Stomach (tissue), 9 donors: ENCODE results near the gene IP6K1. TPM values are rescaled to one million over a fixed set of nuclear protein-coding genes. Genes with fewer than 3 reads are reported as not detected.

Experiments used
- DNase-seq, 2 donors: peaks; one replicate each; pipeline versions ENCODE4 v3.0.0 to v3.0.0-alpha.2; 2013 to 2019
- H3K27ac ChIP-seq, 5 donors: fragments of 200-600 bp in 4 of 5; sonication (generic) in 4 of 5; one replicate each; pipeline ENCODE4 v1.5.1; 2013 to 2019; ENCODE audit warnings: mild to moderate bottlenecking in 1 of 5, moderate library complexity in 1 of 5
- H3K27me3 ChIP-seq, 3 donors: fragments of 200-600 bp; sonication (generic); one replicate each; pipeline ENCODE4 v1.5.1; 2017 to 2019; ENCODE audit warnings: mixed run types in 1 of 3
- H3K36me3 ChIP-seq, 4 donors: fragments of 200-600 bp; sonication (generic); 1 replicate in 3 of 4; 2 replicates in 1 of 4; pipeline ENCODE4 v1.5.1; 2016 to 2019
- H3K4me1 ChIP-seq, 4 donors: fragments of 200-600 bp; sonication (generic); one replicate each; pipeline ENCODE4 v1.5.1; 2016 to 2019
- H3K4me3 ChIP-seq, 4 donors: fragments of 200-600 bp; sonication (generic) in 3 of 4; one replicate each; pipeline ENCODE4 v1.5.1; 2016 to 2019; ENCODE audit warnings: mild to moderate bottlenecking in 1 of 4
- H3K9me3 ChIP-seq, 4 donors: fragments of 200-600 bp; sonication (generic); one replicate each; pipeline ENCODE4 v1.5.1; 2016 to 2019
- CTCF ChIP-seq, 7 experiments: fragments of 450-650 bp in 4 of 7; fragments of 200-600 bp in 3 of 7; sonication (generic) in 3 of 7; IDR thresholded peaks; one replicate each; pipeline ENCODE4 v1.5.1; 2016 to 2019; ENCODE audit warnings: antibody characterized with exemption in 7 of 7, control low read depth in 2 of 7, mild to moderate bottlenecking in 1 of 7
- EP300 ChIP-seq: sonication (generic); formaldehyde crosslinking; IDR thresholded peaks from one replicate; pipeline ENCODE4 v1.6.1; 2017; ENCODE audit warnings: antibody characterized with exemption
- POLR2A ChIP-seq, 4 donors: fragments of 450-650 bp; IDR thresholded peaks; one replicate each; pipeline ENCODE4 v1.6.1; 2016; ENCODE audit warnings: antibody characterized with exemption in 4 of 4, control low read depth in 2 of 4, mild to moderate bottlenecking in 1 of 4, moderate library complexity in 1 of 4
- POLR2AphosphoS5 ChIP-seq, 3 donors: sonication (generic); formaldehyde crosslinking; IDR thresholded peaks; one replicate each; pipeline ENCODE4 v1.6.1; 2016; ENCODE audit warnings: antibody characterized with exemption in 3 of 3
- WGBS, 5 donors: extraction: QIAGEN DNeasy Blood & Tissue Kit in 3 of 5; methylation state at CpG; one replicate each; pipeline versions ENCODE4 v1.1.5 to v1.1.7; 2013 to 2018; 5-methylcytosine and 5-hydroxymethylcytosine counted together
- intact Hi-C: fragments of 100-400 bp; cut with DNase I; formaldehyde crosslinking; loops from one replicate; pipeline ENCODE4 v1.15.1; 2023; ENCODE audit warnings: low total_unique reads
- polyA plus RNA-seq, 3 donors: library from polyadenylated mRNA; stranded (reverse); fragments of 200-250 nt; gene quantifications; one replicate each; pipeline ENCODE4 v1.2.3, GENCODE V29; 2013
- total RNA-seq, 5 donors: library from RNA; depleted of rRNA; stranded (reverse); fragments of >200 nt; gene quantifications; one replicate each; pipeline versions ENCODE4 v1.1.0 to v1.2.3, GENCODE V29; 2014 to 2016
- donor health status: healthy with polysubstance abuse.
- donor health status: Bipolar disorder and iron deficiency.
- donor health status: healthy.

The IP6K1 gene
- total and polyA plus RNA-seq, 8 donors, result 7.7 to 68.3 (median 21.6) TPM

GRCh38 chr3:49802719-49803464, 16.6 kb upstream of the IP6K1 start, which contains the start of gene INKA1:
Gene INKA1, plus strand, starts transcription at chr3:49803261. Its CDS starts 132 bp downstream, at chr3:49803393.
- Histone ChIP-seq H3K27ac (peak within 1 kb of the TSS; percentile 85 to 94 (median 89)), H3K36me3 (peaks cover 0 to 6% (median 0%) of the 10 kb centered on the region in 4 donors), H3K4me3 (peak within 1 kb of the TSS; percentile 83 to 89 (median 86)), H3K27me3 (no peaks in the 10 kb centered on the region), H3K9me3 (no peaks in the 10 kb centered on the region), H3K4me1 (peaks cover 40 to 71% (median 57%) of the 10 kb centered on the region in 4 donors)
- TF ChIP-seq POLR2A (IDR thresholded peaks at IDR 0.05) (no peak), CTCF (IDR thresholded peaks at IDR 0.05) (peak in 4 of 7 experiments; percentile 81 to 87 (median 84)), POLR2AphosphoS5 (IDR thresholded peaks at IDR 0.05) (peak in 1 of 3 donors; percentile 64), EP300 (no peak)
- 0 to 1% (median 0%) methylated on average over 30 to 71 of the region's 71 CpGs for WGBS, 5 donors
- intact Hi-C loops, result loop anchor here (2.0 kb wide), 1 partner anchor 36 kb away; no protein-coding TSS in a partner anchor
- DNase-seq, result peak; percentile 91 to 96

DNA sequence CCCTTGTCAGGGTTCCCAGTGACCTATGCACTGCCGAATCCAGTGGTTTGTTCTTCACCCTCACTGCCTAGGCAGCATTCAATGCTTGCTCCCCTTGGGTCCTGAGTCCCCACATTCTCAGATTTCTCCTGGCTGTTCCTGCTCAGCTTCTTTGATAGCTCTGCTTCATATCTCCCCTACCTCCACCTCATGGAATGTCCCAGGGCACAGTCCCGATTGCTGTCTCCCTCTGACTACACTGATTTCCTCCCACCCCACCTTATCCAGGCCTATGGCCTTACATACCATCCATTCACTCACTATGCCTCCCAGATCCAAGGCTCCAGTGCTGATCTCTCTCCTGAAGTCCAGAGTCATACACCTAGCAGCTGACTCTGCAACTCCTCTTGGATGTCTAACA, 14.8 kb upstream of the IP6K1 start:
- no peak overlapping the region for H3K27ac ChIP-seq
- H3K9me3 ChIP-seq, result no peaks in the 10 kb centered on the region
- TF ChIP-seq CTCF (IDR thresholded peaks at IDR 0.05), result no peak
- no peak for TF ChIP-seq POLR2AphosphoS5 (IDR thresholded peaks at IDR 0.05)
- TF ChIP-seq EP300, result no peak
- no peak for TF ChIP-seq POLR2A (IDR thresholded peaks at IDR 0.05)
- H3K4me3 ChIP-seq, result no peak overlapping the region
- no peaks in the 10 kb centered on the region for H3K27me3 ChIP-seq
- no peaks in the 10 kb centered on the region for H3K36me3 ChIP-seq
- DNase-seq, result no peak
- intact Hi-C loops, result no loop called here
- WGBS, 5 donors, result 75 to 85% (median 77%) methylated on average over 2 of the region's 2 CpGs
- H3K4me1 ChIP-seq, result peaks cover 27 to 54% (median 41%) of the 10 kb centered on the region in 4 donors

DNA sequence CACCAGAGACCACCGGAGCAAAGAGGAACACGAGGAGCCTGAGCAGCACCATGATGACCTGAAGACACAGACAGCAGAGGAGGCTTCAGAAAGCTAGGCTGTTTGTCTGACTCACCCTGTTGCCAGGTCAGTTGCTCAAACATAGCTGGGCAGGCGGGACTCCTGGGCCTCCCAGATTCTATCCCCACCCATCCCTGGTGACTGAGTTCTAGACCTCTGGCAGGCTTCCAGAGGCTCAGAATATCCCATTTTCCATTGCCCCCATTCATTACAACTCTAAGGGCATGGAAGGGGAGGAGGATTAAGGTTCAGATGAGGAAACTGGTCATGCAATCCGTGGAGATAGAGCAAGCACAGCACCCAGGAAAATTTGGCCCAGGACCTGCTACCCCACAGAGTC, 13.4 kb upstream of the IP6K1 start, which contains the start of gene CDHR4:
TSS of gene CDHR4 (minus strand) at position 113 of the 400 bp plus-strand sequence. CDS start at position 52, 61 bp downstream.
- H3K4me1 ChIP-seq, result peaks cover 13 to 40% (median 27%) of the 10 kb centered on the region in 4 donors
- H3K9me3 ChIP-seq, result no peaks in the 10 kb centered on the region
- TF ChIP-seq EP300, result no peak
- no peak for TF ChIP-seq POLR2AphosphoS5 (IDR thresholded peaks at IDR 0.05)
- no peak for TF ChIP-seq POLR2A (IDR thresholded peaks at IDR 0.05)
- TF ChIP-seq CTCF (IDR thresholded peaks at IDR 0.05), result no peak
- DNase-seq, result peak in 1 of 2 donors; percentile 48
- WGBS, 5 donors, result 35 to 64% (median 57%) methylated on average over 2 to 4 of the region's 4 CpGs
- H3K4me3 ChIP-seq, result no peak within 1 kb of the TSS
- intact Hi-C loops, result no loop called here
- H3K27ac ChIP-seq, result no peak within 1 kb of the TSS
- H3K27me3 ChIP-seq, result no peaks in the 10 kb centered on the region
- H3K36me3 ChIP-seq, result no peaks in the 10 kb centered on the region

DNA sequence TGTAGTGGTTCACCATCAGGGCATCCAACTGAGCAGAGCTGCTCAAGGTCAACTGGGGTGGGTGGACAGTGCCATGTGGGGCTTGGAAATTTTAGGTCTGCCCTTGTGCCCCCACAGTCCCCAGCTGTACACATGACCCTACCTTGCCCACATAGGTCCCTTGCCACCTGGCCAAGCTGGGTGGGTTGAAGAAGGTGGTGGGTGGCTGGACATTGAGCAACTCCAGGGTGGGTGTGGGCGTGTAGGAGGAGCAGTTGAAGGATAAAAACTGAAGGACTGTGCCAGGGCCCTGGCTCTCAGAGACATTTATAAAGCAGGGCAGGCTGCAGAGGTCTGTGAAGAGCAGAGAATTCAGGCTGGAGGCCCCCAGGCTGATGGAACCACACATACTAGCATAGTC, 12.8 kb upstream of the IP6K1 start:
- WGBS, 5 donors, result 64 to 91% (median 88%) methylated on average over 1 of the region's 1 CpG
- peaks cover 7 to 34% (median 20%) of the 10 kb centered on the region in 4 donors for H3K4me1 ChIP-seq
- DNase-seq, result no peak
- H3K36me3 ChIP-seq, result no peaks in the 10 kb centered on the region
- H3K9me3 ChIP-seq, result no peaks in the 10 kb centered on the region
- TF ChIP-seq EP300, result no peak
- TF ChIP-seq CTCF (IDR thresholded peaks at IDR 0.05), result no peak
- no peak for TF ChIP-seq POLR2A (IDR thresholded peaks at IDR 0.05)
- no peak for TF ChIP-seq POLR2AphosphoS5 (IDR thresholded peaks at IDR 0.05)
- H3K27ac ChIP-seq, result no peak overlapping the region
- H3K4me3 ChIP-seq, result no peak overlapping the region
- intact Hi-C loops, result no loop called here
- no peaks in the 10 kb centered on the region for H3K27me3 ChIP-seq
